ENCODE measurements around the gene KIF12.
"Not testable (repeated sequence)": the region's sequence is repeated elsewhere in the genome, so short reads cannot be mapped to it uniquely, and the experiment has no call there.

The KIF12 gene

DNA sequence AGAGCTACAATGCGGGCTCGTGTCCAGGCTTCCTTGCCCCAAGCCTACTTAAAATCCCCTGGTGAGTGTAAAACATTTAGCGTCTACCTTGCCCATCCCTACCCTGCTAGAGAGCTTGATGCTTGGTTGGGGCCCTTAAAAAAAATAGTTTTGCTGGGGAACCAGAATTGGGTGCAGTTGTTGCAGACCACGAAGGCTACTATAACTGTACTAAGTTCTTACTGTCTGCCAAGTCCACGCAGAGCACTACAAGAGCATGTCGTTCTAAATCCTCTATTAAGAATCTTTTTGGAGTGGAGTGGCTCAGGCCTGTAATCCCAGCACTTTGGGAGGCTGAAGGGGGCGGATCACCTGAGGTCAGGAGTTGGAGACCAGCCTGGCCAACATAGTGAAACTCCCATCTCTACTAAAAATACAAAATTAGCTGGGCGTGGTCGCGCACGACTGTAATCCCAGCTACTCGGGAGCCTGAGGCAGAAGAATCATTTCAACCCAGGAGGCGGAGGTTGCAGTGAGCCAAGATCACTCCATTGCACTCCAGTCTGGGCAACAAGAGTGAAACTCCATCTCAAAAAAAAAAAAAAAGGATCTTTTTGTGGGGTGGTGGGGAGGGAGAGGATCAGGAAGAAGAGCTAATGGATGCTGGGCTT, 16.2 kb downstream of the KIF12 start:
- DNase-seq: not testable (repeated sequence)

DNA sequence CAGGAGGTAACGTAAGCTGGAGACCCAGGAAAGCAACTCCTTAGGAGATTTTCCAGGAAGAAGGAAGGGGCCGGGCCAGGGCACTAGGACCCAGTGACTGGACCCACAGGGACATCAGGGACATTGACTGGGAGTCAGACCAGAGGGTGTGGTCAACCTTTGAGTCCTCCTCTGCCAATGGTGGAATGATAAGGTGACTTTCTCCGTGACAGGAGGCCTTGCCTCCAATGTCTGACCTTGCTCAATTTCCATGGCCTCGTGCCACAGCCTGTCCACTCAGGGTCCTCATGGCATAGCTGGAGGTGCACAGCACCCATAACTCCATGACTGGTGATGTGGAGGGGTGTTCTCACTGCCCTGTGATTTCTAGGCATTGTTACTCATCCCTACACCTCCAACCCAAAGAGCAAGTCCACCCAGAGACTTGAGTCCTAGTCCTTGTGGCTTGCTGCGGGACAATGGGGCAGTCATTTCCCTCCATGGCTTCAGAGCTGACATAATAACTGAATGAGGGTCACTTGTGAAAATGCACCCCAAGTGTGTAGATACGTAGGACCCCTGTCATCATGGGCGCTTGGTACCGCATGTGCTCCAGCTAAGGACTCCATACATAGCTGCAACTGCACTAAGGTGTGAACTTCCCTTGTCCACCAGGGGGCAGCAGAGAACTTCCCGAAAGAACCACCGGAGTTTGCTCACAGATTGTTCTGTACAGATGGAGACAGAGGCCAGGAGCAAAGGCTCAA, 16.9 kb downstream of the KIF12 start:
- peak; percentile 54 for DNase-seq

DNA sequence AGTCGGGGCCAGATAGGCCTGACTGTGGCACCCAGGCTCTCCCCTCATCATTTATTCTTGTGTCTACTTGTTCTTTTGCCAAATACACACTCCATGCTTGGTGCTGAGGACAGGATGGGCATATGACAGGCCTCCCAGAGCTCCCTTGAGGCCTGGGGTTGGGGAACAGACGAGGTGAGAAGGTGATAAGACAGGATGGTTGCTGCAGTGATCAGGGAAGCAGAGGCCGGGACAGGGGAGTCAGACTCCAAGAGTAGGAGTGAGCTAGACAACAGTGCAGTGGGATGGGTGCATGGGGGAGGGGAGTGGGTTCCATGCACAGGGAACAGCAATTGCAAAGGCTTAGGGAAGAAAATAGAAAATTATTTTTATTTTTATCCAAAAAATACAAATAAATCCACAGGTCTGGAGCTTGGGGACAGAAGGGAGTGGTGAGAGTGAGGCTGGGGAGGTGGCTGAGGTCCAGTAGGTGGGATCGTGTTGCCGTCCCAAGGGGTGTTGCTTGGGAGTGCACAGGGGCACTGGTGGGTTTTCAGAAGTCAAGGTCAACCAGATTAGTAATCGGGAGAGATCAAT, 17.6 kb downstream of the KIF12 start:
- DNase-seq: no peak

DNA sequence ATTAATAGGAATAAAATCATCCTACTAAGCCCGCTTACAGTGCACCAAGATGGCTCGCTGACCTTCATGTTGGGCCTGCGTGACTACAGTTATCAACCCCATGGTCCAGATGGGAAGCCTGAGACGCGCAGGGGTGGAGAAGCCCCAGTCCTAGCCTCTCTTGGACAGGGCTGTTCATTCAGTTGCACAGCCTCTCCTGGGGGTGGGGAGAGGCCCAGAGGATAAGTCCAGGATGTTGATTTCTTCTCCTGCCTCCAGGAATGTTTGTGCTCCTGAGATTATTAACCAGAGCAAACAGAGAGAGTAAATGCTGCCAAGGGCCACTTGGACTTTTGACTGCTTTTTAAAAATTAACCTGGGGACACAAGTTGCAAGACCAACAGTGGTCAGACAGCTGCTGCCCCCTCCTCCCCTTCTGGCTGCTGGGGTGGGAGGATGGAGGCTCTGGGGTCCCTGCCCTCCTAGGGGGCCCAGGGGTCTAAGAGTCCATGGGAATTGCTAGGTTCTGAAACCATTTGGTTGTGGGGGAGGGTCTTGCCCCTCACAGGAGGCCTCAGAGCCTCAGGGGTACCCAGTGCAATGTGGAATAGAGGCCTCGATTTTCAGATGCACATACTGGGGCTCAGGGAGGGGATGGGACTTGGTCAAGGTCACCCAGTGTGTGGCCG, 18.2 kb downstream of the KIF12 start:
- DNase-seq: no peak

DNA sequence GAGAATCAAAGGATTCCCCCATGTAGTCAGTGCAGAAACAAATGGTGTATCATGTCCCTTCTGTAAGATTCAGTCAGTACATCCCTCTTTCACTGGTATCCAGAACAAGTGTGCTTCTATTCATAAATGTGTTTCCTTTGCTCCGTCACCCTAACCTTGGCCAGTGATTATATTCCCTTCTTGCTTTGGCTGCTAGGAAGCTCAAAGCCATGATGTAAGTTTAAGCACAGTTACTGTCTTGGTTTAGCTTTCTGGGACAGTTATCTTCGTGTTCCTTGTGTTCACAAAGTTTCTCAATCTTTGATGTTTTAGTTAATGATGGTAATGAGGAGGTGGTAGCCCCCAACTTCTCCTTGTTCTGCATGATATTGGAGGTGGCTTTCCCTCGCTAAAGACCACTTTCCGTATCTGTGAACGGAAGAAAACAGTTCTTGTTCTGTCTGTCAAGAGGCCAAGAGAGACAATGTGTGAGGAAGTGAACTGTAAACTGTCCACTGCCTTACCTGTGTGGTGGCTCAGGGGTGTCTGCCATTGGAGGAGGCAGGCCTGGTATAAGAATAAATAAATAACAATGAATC, 18.8 kb downstream of the KIF12 start:
- no peak for DNase-seq

DNA sequence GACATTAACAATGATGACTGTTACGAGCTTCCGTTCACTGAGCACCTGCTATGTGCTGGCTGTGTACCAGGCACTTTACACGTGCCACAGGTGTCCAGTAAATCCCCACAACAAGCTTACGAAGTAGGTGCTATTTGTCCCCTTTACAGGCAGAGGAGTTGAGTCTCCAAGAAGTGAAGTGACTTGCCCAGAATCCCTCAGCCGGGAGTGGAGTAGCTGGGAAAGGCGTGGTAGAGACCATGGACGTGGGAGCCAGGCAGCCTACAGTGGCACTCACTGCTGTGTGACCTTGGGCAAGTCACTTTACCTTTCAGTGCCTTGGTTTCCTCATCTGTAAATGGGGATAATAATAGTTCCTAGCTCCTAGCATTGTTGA, 20.3 kb downstream of the KIF12 start:
- DNase-seq: no peak

DNA sequence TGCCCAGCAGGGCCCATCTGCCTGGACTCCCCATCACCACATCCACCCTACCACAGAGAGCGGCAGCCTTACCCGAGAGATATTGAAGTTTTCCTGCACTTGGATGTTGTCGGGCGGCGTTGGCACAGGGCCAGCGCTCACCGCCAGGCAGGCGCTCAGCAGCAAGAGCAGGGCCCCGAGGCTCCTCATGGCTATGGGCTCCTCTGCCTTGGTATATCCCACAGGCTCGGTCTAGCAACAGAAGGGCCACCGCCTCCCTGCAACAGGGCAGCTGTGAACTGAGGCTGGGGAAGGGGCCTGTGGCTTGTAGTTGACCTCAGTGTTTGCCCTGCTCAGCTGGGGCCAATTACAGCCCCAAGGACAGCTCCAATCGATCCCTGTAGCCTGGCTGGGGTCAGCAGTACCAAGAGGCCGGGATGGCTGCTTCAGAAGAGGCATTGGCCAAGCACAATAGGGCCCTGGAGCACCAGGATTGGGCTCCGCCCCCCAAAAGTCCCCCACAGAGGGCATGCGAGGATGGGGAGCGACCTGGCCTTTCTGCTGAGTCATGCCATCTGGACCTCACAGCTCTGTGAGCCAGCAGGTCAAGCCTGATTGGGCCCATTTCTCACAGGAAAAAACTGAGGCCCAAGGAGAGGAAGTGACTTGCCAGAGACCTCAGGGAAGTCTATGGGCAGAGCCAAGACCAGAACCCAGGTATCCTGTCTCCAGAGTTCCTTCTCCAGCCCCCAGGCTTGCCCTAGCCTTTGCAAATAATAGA, 20.9 kb downstream of the KIF12 start, which contains the start of gene AMBP:
Gene AMBP (minus strand): TSS at position 280 of the 760 bp plus-strand sequence. CDS start 91 bp downstream, at position 189.
- no peak for DNase-seq

DNA sequence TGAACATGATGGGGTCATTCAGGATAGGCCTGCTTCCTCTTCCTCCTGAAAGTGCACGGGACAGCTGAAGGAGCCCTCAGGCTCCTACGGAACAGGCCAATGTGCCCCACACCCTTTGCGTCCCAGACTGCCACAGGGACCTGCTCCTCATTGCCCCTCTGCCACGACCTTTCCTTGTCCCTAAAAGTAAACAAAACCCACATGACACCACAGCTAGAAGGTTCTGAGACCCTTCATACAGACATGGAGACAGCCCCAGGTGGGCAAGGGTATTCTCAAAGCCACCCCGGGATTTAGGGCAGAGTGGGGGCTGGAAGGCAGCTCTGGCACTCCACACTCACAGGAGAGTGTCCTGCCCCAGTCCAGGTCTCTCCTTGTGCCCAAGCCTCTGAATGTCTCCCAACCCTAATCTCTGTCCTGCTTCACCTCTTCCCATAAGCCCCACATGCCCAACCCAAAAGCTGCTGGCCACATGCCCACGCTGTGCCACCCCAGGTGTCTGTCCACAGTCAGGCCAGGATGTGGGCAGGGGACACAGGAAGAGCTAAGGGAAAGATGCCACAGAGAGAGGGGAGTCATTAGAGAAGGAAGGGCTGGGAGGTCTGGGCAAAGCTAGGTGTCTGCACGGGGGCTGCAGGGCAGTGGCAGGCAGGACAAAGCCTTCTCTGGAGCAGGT, 21.8 kb downstream of the KIF12 start:
- no peak for DNase-seq

DNA sequence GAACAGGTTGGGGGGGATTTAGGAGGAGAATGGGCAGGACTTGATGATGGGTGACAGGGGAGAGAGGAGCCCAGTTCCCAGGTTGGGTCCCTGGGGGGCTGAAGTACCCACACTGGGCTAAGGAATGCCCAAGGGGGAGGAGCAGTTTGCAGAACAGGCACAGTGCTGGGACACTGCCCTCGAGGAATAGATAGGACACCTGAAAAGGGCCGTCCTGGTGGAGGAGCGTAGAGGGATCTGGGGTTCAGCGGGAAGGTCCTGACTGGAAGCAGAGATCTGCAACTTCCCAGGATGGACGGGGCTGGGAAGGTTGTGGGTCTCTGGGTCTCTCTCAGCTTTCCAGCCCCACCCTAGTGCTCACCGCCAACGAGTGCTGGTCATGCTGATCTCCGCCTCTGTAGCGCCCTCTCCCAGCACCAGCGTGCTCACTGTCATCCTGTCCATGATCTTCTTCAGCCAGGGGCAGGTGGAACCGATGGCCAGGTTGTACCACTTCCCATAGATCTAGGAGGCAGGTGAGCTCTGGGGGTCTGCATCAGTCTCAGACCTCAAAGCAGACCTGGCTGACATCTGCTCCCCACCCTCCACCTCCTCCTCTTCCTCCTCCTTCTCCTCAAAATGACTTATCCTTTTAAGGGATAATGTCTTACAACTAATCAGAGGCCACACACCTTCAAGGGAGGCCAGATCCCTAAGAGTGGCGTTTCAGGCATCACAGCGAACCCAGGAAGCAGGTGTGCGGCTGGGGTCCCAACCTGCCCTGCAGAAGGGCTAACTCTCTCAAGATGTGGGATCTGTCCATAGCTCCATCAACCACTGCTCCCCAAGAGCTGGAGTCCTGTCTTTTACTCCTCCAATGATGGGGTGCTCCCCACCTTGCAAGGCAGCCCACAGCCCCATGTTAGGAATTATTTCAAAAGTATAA, 22.6 kb downstream of the KIF12 start:
- no peak for DNase-seq

DNA sequence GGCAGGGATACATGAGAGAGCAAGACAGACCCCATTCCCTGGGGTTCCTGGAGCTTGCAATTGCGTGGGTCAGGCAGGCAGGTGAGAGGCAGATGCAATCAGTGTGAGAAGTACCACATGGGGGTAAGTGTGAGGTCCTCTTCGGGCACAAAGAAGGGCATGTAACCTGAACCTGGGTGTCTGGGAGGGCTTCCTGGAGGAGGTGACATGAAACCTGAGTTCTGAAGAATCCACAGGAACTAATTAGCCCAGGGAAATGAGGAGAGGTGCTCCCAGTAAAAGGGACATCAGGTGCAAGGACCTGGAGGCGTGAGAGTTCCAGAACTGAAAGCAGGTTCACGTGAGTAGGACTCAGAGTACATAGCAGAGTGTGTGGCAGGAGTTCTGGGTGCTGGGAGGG, 23.5 kb downstream of the KIF12 start:
- DNase-seq: no peak

DNA sequence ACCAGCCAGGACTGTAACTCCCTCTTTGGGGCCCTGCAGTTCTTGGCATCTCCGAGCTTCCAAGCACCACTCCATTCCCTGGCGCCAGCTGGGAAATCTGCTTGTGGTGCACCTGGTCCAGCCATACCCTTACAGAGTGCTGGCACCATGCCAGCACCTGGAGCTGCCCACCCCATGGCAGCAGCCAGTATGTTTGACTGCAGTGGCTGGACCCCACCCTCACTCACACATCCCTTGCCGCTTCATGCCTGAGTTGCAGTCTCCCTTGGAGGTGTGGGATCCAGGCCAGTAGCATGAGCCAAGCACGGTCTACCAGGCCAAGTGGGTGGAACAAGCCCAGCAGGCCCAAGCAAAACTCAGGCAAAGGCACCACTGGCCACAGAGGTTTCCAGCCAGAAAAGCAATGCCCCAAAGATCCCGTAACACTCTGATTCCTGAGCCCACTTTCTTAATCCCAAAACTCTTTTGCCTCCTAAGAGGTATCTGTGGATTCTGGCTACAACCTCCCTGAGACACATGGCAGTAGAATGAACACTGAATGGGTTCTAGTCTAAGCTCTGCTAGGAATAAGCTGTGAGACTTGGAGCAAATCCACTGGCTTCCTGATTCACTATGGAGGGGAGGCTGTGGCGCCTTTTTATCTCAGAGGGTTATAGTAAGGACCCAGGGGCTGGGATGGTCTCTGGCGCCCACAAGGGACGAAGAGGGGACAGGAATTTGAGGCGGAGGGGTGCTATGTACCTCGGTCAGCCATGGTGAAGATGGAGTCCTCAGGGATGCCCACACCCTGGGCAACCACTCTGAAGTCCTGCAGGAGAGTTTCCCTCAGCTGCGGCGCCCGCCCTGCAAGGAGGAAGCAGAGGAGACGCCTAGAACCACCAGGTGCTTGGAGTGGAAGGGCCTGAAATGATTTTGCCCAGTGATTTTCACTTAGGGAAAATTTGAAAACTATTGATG, 26.6 kb downstream of the KIF12 start:
- DNase-seq: no peak

DNA sequence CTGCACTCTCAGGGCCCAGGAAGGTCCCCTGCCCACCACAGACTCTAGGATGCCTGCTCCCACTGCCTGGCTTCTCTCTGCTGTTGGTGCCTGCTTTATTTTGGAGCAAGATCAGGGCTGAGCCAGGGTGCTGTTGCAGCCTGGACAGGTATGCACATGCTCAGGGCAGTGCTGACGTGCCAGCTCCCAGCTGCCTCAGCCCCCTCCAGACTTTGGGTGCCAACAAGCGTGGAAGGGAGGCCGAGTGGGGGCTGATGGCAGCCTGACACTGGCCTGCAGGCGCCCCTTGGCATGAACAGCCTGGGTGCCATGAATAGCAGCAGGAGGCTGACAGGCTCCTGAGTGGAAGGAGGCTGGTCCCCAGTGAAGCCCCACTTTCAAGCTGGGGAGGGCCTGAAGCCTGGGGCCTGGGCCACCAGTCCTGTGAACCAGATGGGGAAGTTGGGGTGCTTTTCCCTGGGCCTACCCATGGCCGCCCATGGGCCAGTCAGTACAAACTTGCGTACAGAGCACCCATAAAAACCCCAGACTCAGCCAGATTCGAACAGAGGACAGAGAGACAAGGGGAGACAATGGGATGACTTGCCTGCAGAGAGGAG, 27.8 kb downstream of the KIF12 start:
- DNase-seq: no peak

DNA sequence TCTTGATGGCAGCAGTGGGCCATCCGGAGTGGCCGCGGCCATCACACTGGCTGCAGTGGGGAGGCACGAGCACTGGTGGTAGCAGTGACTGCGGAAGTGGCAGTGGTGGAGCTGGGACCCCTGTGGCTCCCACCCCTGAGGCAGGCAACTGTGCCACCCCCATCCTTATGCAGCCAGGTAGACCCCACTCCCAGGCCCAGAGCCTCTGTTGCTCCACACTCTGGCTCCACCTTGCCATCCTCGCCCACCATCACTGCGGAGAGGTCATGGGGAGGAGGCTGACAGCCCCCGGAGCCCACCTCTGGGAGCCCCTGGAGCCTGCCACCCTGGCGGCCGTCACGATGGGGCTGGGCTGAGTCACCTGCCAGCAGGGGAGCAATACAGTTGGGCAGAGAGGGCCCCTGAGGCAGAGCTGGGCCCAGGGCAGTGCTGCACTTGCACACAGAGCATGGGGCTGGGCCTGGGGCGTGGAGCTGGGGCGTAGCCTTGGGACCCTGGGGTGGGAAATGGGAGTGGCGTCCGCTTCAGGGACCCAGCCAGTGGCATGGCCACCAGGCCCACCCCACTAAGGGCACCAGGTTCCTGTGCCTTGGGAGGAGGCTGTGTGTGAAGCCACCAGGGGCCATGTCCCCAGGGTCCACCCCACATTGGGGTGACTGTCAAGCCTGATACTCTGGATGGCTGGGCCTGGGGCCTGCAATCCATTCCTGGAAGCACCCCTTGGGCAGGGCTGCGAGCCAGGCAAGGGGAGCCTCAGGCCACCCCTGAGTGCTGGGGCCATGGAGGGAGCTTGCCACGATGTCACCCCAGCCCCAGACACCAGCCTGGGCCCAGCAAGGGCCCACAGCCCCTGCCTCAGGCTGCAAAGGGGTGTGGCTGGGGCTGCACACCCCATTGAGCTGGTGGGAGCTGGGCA, 28.6 kb downstream of the KIF12 start:
- DNase-seq: no peak

DNA sequence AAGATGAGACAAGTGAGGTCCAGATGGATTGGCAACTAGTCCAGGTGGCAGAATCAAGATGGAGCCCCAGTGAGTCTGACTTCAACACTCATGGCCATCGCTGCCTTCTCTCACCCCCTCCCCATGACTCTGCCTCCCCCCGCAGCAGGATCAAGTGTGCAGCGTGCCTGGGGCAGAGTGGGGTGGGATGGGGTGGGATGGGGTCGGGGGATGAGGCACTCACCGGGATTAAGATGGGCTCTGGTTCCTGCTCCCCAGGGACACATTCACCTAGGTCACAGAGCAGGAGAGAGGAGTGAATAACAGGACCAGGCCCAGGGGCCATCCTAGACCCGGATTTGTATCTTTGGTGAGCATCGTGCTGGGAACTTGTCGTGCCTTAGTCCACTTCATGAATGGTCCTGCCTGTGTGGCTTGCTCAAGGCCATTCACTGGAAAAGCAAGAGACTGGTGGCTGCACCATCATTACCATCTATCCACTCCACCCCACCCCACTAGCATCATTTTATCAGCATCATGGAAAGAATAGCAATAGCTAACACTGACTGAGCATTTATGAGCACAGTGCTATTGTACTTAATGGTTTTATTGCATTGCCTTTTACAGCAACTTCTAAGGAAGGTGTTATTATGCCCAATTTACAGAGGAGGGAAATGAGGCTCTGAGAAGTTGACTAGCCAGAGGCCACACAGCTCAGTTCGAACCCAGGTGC, 29.5 kb downstream of the KIF12 start:
- no peak for DNase-seq

DNA sequence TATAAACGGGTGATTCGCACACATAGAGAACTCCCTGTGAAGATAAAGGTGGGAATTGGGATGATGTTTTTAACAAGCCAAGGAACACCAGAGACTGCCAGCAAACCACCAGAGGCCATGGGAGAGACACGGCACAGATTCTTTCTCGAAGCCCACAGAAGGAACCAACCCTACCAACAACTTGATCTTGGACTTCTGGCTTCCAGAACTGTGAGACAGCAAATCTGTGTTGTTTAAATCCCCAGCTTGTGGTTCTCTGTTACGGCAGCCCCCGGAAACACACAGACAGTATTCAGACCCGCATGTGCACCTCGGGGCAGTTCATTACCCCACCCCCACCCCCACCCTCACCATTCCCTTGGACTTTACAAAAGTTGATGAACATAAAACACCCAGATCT, 33.8 kb downstream of the KIF12 start:
- no peak for DNase-seq

DNA sequence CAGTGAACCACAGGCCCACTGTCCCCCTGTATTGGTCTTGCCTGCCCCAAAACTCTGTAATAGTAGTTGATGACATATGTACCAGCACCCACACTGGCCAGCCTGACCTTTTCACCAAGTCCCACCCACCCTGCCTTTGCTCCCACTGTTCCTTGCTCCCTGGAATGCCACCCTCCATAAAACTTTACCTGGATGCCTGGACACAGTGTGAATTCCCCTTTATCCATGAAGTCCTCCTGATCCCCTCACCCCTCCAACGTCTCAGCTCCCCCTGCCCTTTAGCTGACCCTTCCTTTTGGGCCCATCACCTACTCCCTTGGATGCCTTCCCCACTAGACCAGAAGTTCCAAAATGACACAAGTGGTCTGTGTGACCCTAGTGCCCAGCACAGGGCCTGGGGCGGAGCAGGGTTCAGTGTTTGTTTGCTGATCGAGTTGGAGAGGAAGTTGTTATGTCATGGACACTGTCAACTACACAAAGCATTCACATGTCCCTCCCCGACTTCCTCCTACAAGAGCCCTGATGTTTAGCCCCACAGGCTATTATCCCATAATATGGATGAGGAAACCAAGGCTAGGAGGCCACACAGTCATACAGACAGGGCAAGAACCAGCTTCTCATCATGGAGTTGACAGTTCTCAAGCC, 37.1 kb downstream of the KIF12 start:
- no peak for DNase-seq

DNA sequence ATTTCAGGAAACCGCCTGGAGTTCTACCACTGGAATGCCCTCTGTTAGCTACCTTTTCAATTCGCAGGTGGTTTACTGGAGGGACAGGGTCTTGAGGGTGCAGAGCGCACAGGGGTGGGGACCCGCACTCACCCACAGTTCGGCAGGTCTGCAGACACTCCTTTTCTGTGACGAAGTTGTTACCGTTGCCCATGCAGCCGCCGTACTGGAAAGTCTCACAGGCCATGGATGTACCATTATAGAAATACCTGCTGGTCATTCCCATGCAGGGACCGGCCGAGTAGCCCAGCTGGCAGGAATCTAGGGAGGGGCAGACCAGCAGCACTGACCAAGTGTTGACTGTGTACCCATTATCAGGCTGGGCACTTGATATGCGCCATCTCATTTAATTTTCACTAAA, 37.8 kb downstream of the KIF12 start:
- DNase-seq: no peak

Measured in NCI-H526 treated with DMSO at 0.1 percent for 48 hours (cell line).